ENCODE results near the gene VEGFA.

Gene VEGFA

GRCh38 chr6:43760210-43761168 is 9.5 kb upstream of the VEGFA start:
- no peak for DNase-seq

- DNase-seq = no peak
Observed at GRCh38 chr6:43761666-43762409, 8.2 kb upstream of the VEGFA start.

- no peak for DNase-seq
Observed at GRCh38 chr6:43762410-43762768, 7.6 kb upstream of the VEGFA start.

- no peak for DNase-seq
Observed at GRCh38 chr6:43762966-43763695, 6.9 kb upstream of the VEGFA start.

- DNase-seq = no peak
Observed at GRCh38 chr6:43763812-43764522, 6.0 kb upstream of the VEGFA start.

GRCh38 chr6:43764772-43765171 is 5.2 kb upstream of the VEGFA start:
- no peak for DNase-seq

- no peak for DNase-seq
Observed at GRCh38 chr6:43765776-43766499, 4.1 kb upstream of the VEGFA start.

GRCh38 chr6:43766500-43766853 is 3.5 kb upstream of the VEGFA start:
- no peak for DNase-seq

- DNase-seq = no peak
Observed at GRCh38 chr6:43766964-43767461, 3.0 kb upstream of the VEGFA start.

- DNase-seq = no peak
Observed at GRCh38 chr6:43767553-43768505, 2.2 kb upstream of the VEGFA start.

- no peak for DNase-seq
Observed at GRCh38 chr6:43768506-43768860, 1.5 kb upstream of the VEGFA start.

GRCh38 chr6:43768983-43769525 is 957 bp upstream of the VEGFA start:
- no peak for DNase-seq

GRCh38 chr6:43770372-43771209 is 580 bp downstream of the VEGFA start:
- peak; percentile 68 for DNase-seq

- peak; percentile 77 for DNase-seq
Observed at GRCh38 chr6:43771210-43771857, 1.3 kb downstream of the VEGFA start.

- DNase-seq = peak; percentile 81
Observed at GRCh38 chr6:43771858-43772680, 2.1 kb downstream of the VEGFA start.

- DNase-seq = peak; percentile 46
Observed at GRCh38 chr6:43772681-43773049, 2.7 kb downstream of the VEGFA start.

- DNase-seq = peak; percentile 93
Observed at GRCh38 chr6:43773050-43773979, 3.3 kb downstream of the VEGFA start.

All from hematopoietic multipotent progenitor cell treated with erythropoietin and hydrocortisone succinate and interleukin-3 and kit ligand, for 6 days (in vitro differentiated cells).